Retina (tissue), 1 donor: ENCODE data around the gene LHFPL3.
A peak's percentile ranks its signal among the peaks of the same experiment; 100 is the strongest.

Source experiments
- DNase-seq: peaks from one replicate; pipeline ENCODE4 v3.0.0-alpha.2; 2016

LHFPL3 gene

DNA sequence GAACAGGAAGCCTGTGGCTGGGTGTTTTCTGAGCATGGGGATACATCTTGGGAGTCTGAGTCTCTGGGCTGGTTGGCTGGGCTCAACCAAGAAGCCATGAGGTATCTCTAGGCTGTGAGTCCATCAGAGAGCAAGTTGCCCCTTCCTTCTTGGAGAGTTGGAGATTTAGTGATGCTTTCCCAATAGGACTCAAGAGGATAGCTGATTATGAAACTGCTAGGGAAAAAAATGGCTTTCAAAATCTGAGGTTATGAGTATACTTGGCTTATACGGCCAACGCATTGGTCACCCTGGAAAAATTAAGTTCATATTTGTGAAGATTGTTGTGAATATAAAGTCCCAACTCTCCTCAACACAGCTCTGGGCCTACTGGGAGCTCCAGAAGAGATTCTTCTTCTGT, 522.9 kb downstream of the LHFPL3 start:
- no peak for DNase-seq

DNA sequence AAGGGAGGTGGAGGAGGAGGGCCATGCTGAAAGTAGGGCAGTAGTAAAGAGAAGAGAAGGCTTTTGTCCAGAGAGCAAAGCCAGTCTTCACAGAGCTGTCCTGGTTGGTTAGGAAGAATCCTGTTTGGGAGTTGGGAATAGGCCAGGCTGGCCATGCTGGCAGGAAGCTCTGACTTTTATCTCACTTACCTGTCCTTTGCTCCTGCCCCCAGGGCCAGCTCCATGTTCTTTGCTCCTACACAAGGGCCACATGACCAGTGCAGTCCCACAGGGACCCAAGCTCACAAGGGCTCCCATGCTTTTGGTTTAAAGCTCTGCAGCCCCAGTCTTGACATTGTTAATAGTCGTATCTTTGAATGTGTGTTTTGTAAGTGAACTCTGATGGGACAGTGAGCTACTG, 524.0 kb downstream of the LHFPL3 start:
- DNase-seq = peak; percentile 36

- DNase-seq = no peak
These were observed 527.5 kb downstream of the LHFPL3 start for GRCh38 chr7:104855861-104856260.

- DNase-seq = no peak
These were observed 529.3 kb downstream of the LHFPL3 start for GRCh38 chr7:104857458-104858425.

DNA sequence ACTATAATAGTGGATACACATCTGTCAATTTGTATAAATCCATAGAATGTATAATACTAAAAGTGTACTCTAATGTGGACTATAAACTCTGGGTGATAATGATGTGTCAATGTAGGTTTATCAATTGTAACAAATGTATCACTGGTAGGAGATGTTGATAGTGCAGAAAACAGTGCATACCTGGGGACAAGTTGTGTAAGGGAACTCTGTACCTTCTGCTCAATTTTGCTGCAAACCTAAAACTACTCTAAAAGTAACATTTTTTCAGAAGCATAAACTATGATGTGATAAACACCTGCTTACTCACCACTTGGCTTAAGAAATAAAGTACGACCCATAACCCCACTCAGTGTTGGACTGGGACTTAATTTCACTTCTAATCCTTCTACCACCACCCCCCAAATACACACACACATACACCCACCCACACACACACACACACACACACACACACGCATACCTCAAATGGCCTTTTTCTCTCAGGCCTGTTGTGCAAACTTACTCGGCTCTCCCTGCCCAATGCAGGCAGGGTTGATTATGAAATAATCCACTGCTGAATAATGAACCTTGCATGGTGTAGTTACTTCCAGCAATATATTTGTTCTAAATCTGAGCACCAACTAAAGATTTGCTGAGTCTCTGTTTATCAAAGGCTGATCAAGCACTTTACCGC, 531.5 kb downstream of the LHFPL3 start:
- no peak for DNase-seq

GRCh38 chr7:104861729-104862390, 533.5 kb downstream of the LHFPL3 start:
- no peak for DNase-seq

- DNase-seq = no peak
These were observed 534.3 kb downstream of the LHFPL3 start for GRCh38 chr7:104862719-104863118.

GRCh38 chr7:104873401-104873800, 545.0 kb downstream of the LHFPL3 start:
- DNase-seq = no peak

DNA sequence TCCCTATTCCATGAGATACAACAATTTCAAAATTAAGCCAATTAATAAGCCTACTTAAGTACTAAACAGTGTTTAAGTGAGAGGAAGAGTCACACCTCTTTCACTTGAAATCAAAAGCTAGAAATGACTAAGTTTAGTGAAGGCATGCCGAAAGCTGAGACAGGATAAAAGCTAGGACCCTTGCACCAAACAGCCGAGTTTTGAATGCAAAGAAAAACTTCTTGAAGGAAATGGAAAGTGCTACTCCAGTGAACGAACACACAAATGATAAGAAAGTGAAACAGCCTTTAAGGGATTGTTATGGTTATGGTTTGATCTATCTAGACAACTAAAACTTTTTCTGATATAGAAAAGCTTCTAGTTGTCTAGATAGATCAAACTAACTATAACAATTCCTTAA, 550.2 kb downstream of the LHFPL3 start:
- DNase-seq = no peak

- no peak for DNase-seq
These were observed 554.9 kb downstream of the LHFPL3 start for GRCh38 chr7:104883248-104883717.

GRCh38 chr7:104883718-104884452, 555.5 kb downstream of the LHFPL3 start:
- peak; percentile 73 for DNase-seq

GRCh38 chr7:104886651-104887050, 558.2 kb downstream of the LHFPL3 start:
- DNase-seq = no peak

DNA sequence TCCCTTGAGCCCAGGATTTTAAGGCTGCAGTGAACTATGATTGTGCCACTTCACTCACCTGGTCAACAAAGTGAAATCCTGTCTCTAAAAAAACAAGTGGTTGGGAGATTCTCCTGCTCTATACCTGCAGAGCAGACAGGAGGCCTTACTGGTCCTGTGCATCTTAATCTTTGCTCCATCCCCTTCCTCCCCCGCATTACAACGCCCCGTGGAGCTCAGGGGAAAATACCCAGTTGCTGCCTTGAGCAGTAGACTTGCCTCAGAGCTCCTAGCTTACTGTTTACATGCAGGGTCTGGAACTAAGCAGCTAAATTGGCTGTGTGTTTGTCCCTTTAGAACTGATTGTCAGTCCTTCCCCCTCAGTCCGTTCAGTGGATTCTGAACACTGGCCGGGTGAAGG, 561.8 kb downstream of the LHFPL3 start:
- DNase-seq = no peak

GRCh38 chr7:104891949-104892348, 563.5 kb downstream of the LHFPL3 start:
- no peak for DNase-seq

- no peak for DNase-seq
These were observed 565.9 kb downstream of the LHFPL3 start for GRCh38 chr7:104894314-104894713.

DNA sequence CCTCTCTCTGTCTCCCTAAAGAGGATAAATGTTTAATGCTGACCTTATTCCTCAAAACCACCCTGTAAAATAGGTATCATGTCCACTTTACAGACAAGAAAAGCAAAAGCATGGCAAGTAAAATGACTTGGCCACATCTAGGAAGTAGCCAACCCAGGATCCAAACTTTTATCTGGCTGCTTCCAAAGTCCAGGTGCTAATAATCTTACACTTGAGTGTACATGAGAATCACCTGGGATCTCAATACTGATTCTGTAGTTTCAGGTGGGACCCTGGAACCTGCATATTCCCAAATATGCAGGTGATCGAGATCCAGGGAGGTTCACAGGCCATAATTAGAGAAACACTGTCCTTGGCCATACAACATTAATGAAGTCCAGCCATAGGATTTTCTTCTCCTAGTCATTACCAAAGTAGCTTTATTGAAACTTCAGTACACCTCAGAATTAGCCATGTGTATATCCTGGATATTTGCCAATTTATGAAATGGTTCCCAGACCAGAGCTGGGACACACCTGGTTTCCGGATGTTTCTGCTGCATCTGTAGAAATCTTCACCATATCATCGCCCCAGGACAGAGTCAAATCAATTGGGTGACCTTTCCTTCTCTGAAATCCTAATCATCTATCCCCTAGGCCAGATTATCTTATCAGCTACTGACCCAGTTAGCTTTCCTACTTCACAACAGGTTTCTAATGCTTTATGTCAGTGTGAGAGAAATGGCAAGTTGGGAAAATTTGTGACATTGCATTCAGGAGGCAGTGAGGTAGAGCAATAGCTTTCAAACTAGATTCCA, 566.5 kb downstream of the LHFPL3 start:
- DNase-seq = no peak

DNA sequence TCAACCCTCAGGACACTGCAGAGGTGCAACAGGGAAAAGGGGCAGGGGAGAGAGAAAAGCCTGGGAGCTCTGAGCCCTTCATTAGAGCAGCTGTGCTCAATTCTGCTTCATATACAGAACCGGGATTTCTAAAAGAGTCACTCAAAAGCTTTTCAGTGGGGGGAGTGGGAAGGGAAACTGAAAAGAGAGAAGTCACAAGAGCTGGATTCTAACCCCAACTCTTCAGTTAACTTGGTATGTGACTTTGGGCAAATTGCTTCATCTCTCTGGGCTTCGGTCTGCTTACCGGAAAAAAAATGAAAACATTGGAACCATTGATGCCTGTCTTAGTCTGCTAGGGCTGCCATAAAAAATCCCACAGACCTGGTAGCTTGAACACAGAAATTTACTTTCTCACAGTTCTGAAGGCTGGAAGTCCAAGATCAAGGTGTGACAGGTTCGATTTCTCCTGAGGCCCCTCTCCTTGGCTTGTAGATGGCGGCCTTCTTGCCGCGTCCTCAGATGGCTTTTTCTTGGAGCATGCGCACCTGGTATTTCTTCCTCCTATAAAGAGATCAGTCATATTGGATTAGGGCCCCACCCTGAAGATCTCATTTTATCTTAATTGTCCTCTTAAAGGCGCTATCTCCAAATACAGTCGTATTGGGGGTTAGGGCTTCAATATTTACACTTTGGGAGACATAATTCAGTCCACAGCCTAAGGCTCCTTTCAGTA, 567.3 kb downstream of the LHFPL3 start:
- no peak for DNase-seq

- DNase-seq = no peak
These were observed 570.0 kb downstream of the LHFPL3 start for GRCh38 chr7:104898434-104898833.

GRCh38 chr7:104900525-104901239, 572.3 kb downstream of the LHFPL3 start:
- peak; percentile 47 for DNase-seq

GRCh38 chr7:104901240-104901619, 572.8 kb downstream of the LHFPL3 start:
- DNase-seq = no peak

DNA sequence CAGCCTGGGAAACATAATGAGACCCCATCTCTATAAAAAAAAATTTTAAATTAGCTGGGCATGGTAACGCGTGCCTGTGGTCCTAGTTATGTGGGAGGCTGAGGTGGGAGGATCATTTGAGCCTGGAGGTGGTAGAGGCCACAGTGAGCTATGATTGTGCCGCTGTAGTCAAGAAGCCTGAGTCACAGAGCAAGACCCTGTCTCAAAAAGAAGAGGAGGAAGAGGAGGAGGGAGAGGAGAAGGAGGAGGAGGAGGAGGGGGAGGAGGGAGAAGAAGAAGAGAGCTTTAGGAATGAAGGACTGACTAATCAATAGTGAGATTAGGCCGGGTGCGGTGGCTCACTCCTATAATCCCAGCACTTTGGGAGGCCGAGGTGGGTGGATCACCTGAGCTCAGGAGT, 573.8 kb downstream of the LHFPL3 start:
- DNase-seq = no peak
